ENCODE data around the gene CD300LG. TPM values are rescaled to one million over a fixed set of nuclear protein-coding genes. Genes with fewer than 3 reads are reported as not detected.

Gene CD300LG
- total and polyA plus RNA-seq, 2 experiments from 2014 or later: not detected

- Histone ChIP-seq H3F3A (replicated peaks; ENCODE audit: low read depth) (no peaks in the 10 kb centered on the region), H2AFZ (no peak overlapping the region), H3K79me2 (replicated peaks; ENCODE audit: insufficient read depth) (no peaks in the 10 kb centered on the region), H3K27me3 (ENCODE audit: insufficient read depth) (no peaks in the 10 kb centered on the region), H3K4me1 (ENCODE audit: insufficient read depth) (no peaks in the 10 kb centered on the region), H3K4me2 (no peak overlapping the region), H3K36me3 (ENCODE audit: insufficient read depth) (no peaks in the 10 kb centered on the region), H4K20me1 (replicated peaks; ENCODE audit: insufficient read depth) (no peaks in the 10 kb centered on the region; the same call in 1 of the 2 replicates), H3K4me3 (no peak overlapping the region), H3K9me2 (ENCODE audit: insufficient read depth) (no peaks in the 10 kb centered on the region), H3K27ac (ENCODE audit: low read depth) (no peak overlapping the region)
- peaks cover 3% of the 10 kb centered on the region for H3K27me3 Mint-ChIP-seq (ENCODE audit: insufficient read depth, low read depth, poor library complexity)
- TF ChIP-seq JUNB (IDR thresholded peaks at IDR 0.05; ENCODE audit: unreplicated experiment): no peak
- no peak for TF ChIP-seq CTCF (conservative IDR thresholded peaks at IDR 0.05; ENCODE audit: low read depth in 2 of 2)
- no peak for TF ChIP-seq ZNF462 (CRISPR knock-in tag; IDR thresholded peaks at IDR 0.05)
- TF ChIP-seq REST (IDR thresholded peaks at IDR 0.05; ENCODE audit: unreplicated experiment): no peak
- no peak for TF ChIP-seq POLR2AphosphoS5 (IDR thresholded peaks at IDR 0.05; ENCODE audit: low read depth)
- no peak for TF ChIP-seq STAT1 (IDR thresholded peaks at IDR 0.05; ENCODE audit: unreplicated experiment)
- no peak for TF ChIP-seq ZNF114 (CRISPR knock-in tag; IDR thresholded peaks at IDR 0.05)
- no peak for TF ChIP-seq EZH2 (IDR thresholded peaks at IDR 0.05; ENCODE audit: low read depth, unreplicated experiment)
- TF ChIP-seq EZH2phosphoT487 (IDR thresholded peaks at IDR 0.05; ENCODE audit: unreplicated experiment): no peak
- TF ChIP-seq CREB1 (CRISPR knock-in tag; IDR thresholded peaks at IDR 0.05; ENCODE audit: low read depth): no peak
- no peak for TF ChIP-seq ETS1 (IDR thresholded peaks at IDR 0.05)
- no peak for TF ChIP-seq ZNF331 (CRISPR knock-in tag; IDR thresholded peaks at IDR 0.05; ENCODE audit: low read depth)
- no peak for TF ChIP-seq NANOG (IDR thresholded peaks at IDR 0.05; ENCODE audit: borderline replicate concordance)
- no peak overlapping the region for H3K4me3 Mint-ChIP-seq
- H3K4me1 Mint-ChIP-seq: peaks cover 7% of the 10 kb centered on the region
- DNase-seq (ENCODE audit: low spot score) (no peak), ATAC-seq (no peak)
- no peaks in the 10 kb centered on the region for H3K9me3 Mint-ChIP-seq
- H3K36me3 Mint-ChIP-seq (ENCODE audit: low read depth): peaks cover 7% of the 10 kb centered on the region; the same call in 2 of the 3 replicates
- no peak overlapping the region for H3K27ac Mint-ChIP-seq
Observed at GRCh38 chr17:43826206-43826605, 20.8 kb upstream of the CD300LG start.

Measured in GM23338 (cell line).